Left ventricle myocardium inferior (tissue), 1 donor: Measurements from ENCODE around the gene NUAK1. TPM values are rescaled to one million over a fixed set of nuclear protein-coding genes. Genes with fewer than 3 reads are reported as not detected.
A peak's percentile ranks its signal among the peaks of the same experiment; 100 is the strongest.

ENCODE experiments used
- DNase-seq: peaks from one replicate; pipeline ENCODE4 v3.0.0-alpha.2; 2020
- H3K27ac ChIP-seq: fragments of 200-600 bp; replicated peaks from 2 replicates; pipeline ENCODE4 v1.8.0; 2021
- H3K27me3 ChIP-seq: fragments of 200-600 bp; 2 replicates; pipeline ENCODE4 v1.8.0; 2021; ENCODE audit warnings: low read depth
- H3K36me3 ChIP-seq: fragments of 200-600 bp; 2 replicates; pipeline ENCODE4 v1.8.0; 2021
- H3K4me1 ChIP-seq: fragments of 200-600 bp; 2 replicates; pipeline ENCODE4 v1.8.0; 2021
- H3K4me3 ChIP-seq: fragments of 200-600 bp; 2 replicates; pipeline ENCODE4 v1.8.0; 2021; ENCODE audit warnings: mild to moderate bottlenecking, moderate library complexity
- H3K9me3 ChIP-seq: fragments of 200-600 bp; replicated peaks from 2 replicates; pipeline ENCODE4 v1.8.0; 2021
- CTCF ChIP-seq: fragments of 200-600 bp; IDR thresholded peaks from 2 replicates; pipeline ENCODE4 v1.8.0; 2021; ENCODE audit warnings: antibody characterized with exemption, mild to moderate bottlenecking, borderline replicate concordance
- intact Hi-C: fragments of 100-400 bp; cut with micrococcal nuclease; formaldehyde crosslinking; loops from one replicate; pipeline ENCODE4 v1.11.0; 2022
- total RNA-seq: library from RNA; stranded (reverse); fragmentation: NEBNext Ultra II Directional; extraction: Animal tissue kit (Norgen Biotek cat#: 25700); gene quantifications from one replicate; pipeline ENCODE4 v1.2.1, GENCODE V29; 2021
- donor health status: DM: no; HTN: yes; CAD: no; lungs with severe emphysema.

The NUAK1 gene
- total RNA-seq, 1 donor from 2014 or later: 42.1 TPM

GRCh38 chr12:106085213-106085612 lies 53.5 kb downstream of the NUAK1 start:
- intact Hi-C loops: no loop called here
- Histone ChIP-seq H3K4me3 (no peak overlapping the region), H3K4me1 (peaks cover 78% of the 10 kb centered on the region), H3K9me3 (no peaks in the 10 kb centered on the region), H3K27ac (no peak overlapping the region), H3K27me3 (no peaks in the 10 kb centered on the region), H3K36me3 (peaks cover 43% of the 10 kb centered on the region)
- no peak for TF ChIP-seq CTCF
- DNase-seq: no peak

DNA sequence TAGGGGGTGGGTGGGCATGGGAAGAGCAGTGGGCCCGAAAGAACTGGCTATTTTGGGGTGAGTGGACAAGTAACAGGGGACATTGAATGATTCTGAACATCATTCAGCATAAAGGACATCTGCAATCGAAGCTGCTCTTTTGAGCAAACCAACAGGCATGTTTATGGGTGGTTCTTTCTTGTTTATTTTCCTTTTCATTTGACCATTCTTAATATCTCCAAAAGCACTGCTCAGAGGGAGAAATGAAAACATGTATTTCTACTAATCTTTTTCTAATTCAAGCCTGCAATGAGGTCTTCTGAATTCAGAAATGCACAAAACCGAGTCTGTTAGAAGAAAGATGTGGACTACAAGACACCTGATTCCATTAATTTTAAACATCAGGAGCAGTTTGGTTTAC lies 54.0 kb downstream of the NUAK1 start:
- H3K4me3 ChIP-seq: no peak overlapping the region
- H3K27me3 ChIP-seq: no peaks in the 10 kb centered on the region
- peaks cover 43% of the 10 kb centered on the region for H3K36me3 ChIP-seq
- no peak for TF ChIP-seq CTCF
- no peaks in the 10 kb centered on the region for H3K9me3 ChIP-seq
- peak overlapping the region; percentile 21 for H3K27ac ChIP-seq
- DNase-seq: no peak
- peaks cover 78% of the 10 kb centered on the region for H3K4me1 ChIP-seq
- intact Hi-C loops: no loop called here

DNA sequence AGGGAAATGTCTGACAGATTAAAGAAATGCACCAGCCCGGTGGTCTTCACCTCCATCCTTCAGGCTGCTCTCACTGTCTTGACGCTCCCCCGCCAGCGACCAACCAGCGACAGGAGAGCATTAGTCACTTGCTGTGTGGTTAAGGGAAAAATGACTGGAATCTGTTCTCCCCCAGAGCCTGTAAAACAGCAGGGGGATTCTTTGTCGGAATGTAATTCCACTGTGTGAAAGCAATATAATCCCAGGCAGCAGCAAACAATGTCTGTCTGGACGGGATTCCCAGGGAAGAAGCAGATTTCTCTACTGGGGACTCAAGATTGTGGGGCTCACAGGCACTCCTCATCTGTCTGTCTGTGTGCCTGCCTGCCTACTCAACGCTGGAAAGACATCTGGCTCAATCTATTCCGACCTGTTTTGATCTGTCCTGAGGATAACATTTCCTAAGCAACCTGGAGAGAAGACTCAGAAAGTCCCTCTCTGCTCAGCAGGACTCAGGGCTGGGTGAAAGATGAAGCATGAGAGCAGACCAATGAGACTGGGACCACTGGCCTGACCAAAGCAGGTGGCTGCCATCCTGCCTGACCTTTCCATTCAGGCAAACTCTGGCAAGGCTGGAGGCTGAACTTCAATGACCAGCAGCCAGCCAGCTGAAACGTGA lies 54.6 kb downstream of the NUAK1 start:
- Histone ChIP-seq H3K9me3 (no peaks in the 10 kb centered on the region), H3K4me3 (no peak overlapping the region), H3K27ac (peak overlapping the region; percentile 21), H3K27me3 (no peaks in the 10 kb centered on the region), H3K4me1 (peaks cover 78% of the 10 kb centered on the region), H3K36me3 (peaks cover 43% of the 10 kb centered on the region)
- intact Hi-C loops: no loop called here
- DNase-seq: no peak
- no peak for TF ChIP-seq CTCF

GRCh38 chr12:106082216-106083175 lies 56.3 kb downstream of the NUAK1 start:
- Histone ChIP-seq H3K9me3 (no peaks in the 10 kb centered on the region), H3K4me3 (no peak overlapping the region), H3K4me1 (peaks cover 78% of the 10 kb centered on the region), H3K27me3 (no peaks in the 10 kb centered on the region), H3K27ac (peak overlapping the region; percentile 82), H3K36me3 (peaks cover 52% of the 10 kb centered on the region)
- DNase-seq: no peak
- no peak for TF ChIP-seq CTCF
- intact Hi-C loops: no loop called here

- no peaks in the 10 kb centered on the region for H3K9me3 ChIP-seq
- peaks cover 82% of the 10 kb centered on the region for H3K4me1 ChIP-seq
- no peak for DNase-seq
- no peak overlapping the region for H3K4me3 ChIP-seq
- intact Hi-C loops: no loop called here
- H3K27me3 ChIP-seq: no peaks in the 10 kb centered on the region
- H3K36me3 ChIP-seq: peaks cover 55% of the 10 kb centered on the region
- H3K27ac ChIP-seq: peak overlapping the region; percentile 82
- TF ChIP-seq CTCF: no peak
Measured at GRCh38 chr12:106081606-106082005, 57.1 kb downstream of the NUAK1 start.
